GM12864 (cell line): ENCODE data around the gene SBNO2.

ENCODE experiments used
- DNase-seq: peaks from one replicate; pipeline ENCODE4 v3.0.0-alpha.2; 2011; ENCODE audit warnings: low read depth
- H3K4me3 ChIP-seq: 2 replicates; pipeline ENCODE4 v1.5.1; 2011; ENCODE audit warnings: mild to moderate bottlenecking, low read depth, low read length, control low read depth
- TF ChIP-seq, protein P1 (sequence below): IDR thresholded peaks from 2 replicates; pipeline ENCODE4 v1.5.1; 2011; ENCODE audit warnings: low read depth, mild to moderate bottlenecking, moderate library complexity, low read length, control low read depth, inconsistent platforms; ENCODE audit errors: missing control alignments

SBNO2 gene

DNA sequence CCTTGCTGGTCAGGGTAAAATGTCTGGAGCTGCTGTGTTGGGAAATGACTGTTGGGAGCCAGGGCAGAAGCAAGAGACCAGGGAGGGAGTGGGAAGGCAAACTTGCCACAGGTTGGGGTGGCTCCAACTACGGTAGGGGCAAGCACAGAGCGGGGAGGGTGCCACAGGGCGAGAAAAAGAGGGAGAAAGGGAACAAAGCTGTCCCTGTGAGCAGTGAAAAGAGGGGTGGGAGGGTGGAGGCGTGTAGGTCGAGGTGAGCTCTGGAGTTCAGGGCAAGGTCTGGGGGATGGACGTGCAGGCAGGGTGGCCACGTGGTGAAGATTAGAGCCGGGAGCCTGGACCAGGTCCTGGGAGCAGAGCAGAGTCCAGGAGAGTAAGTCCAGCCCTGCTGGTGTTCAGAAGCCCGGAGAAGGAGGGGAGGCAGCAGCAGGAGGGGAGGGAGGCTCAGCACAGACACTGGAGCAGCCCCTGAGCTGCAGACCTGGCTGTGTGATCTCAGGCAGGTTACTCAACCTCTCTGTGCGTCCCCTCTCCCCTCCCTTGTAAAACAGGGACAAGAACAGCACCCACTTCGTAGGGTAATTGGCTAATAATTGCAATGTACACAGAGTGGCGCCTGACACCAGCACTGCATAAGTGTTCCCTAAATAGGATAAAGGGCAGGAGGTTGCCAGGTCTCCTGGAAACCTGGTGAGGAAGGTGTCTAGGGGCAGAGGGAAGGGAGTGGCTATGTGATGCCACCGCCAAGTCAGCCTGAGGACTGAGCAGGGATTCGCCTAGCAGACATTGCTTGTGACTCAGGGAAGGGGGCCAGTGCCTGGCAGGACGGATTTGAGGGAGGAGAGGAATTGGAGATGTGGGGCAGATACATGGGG is 75.7 kb downstream of the SBNO2 start:
- TF ChIP-seq, protein P1, sequence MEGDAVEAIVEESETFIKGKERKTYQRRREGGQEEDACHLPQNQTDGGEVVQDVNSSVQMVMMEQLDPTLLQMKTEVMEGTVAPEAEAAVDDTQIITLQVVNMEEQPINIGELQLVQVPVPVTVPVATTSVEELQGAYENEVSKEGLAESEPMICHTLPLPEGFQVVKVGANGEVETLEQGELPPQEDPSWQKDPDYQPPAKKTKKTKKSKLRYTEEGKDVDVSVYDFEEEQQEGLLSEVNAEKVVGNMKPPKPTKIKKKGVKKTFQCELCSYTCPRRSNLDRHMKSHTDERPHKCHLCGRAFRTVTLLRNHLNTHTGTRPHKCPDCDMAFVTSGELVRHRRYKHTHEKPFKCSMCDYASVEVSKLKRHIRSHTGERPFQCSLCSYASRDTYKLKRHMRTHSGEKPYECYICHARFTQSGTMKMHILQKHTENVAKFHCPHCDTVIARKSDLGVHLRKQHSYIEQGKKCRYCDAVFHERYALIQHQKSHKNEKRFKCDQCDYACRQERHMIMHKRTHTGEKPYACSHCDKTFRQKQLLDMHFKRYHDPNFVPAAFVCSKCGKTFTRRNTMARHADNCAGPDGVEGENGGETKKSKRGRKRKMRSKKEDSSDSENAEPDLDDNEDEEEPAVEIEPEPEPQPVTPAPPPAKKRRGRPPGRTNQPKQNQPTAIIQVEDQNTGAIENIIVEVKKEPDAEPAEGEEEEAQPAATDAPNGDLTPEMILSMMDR, result no peak
- H3K4me3 ChIP-seq, result no peak overlapping the region
- DNase-seq, result no peak

DNA sequence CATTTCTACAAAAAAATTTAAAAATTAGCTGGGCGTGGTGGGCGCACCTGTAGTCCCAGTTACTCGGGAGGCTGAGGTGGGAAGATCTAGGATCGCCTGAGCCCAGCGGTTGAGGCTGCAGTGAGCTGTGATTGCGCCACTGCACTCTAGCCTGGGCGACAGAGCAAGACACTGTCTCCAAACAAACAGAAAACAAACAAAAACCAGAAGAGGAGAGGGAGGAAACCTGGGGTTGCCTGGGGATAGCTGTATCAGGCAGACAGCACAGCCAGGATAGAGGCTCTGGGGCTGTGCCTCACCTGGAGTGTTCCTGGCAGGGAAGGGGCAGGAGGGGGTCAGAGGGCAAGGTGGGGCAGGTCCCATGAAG is 76.3 kb downstream of the SBNO2 start:
- DNase-seq, result no peak
- TF ChIP-seq, protein P1, result no peak
- H3K4me3 ChIP-seq, result no peak overlapping the region

DNA sequence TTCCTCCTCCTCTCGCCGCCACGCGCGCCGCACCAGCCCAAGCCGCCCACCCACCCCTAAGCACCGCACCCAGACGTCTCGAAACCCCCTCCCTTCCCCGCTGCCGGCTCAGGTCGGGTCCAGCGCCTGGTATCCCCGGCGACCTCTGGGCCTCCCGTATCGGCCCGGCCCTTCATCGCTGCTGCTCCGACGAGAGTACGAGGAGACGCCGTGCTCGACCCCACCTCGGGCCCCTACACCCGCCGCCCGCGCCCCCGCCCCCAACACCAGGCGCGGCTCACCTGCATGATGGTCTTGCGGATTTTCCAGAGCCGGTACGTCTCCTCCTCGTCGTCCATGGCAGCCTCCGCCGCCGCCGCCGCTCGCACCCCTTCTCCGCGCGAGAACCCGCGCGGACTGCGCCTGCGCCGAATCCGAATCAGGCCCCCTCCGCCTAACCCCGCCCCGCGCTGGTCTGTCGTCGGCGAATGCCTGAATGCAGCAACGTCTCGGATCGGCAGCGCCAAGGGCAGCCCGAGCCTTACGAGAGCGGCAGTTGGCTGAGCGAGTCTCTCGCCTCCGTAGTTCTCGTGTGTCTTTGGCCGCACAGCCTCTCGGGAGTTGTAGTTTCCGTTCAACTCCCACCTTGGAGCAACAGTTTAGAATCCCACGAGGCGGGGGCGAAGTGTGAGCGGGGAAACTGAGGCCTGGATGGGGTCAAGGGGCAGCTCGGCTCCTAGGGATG is 78.9 kb downstream of the SBNO2 start, which contains the start of gene POLR2E:
Gene POLR2E, minus strand, starts transcription at position 398 of the 724 bp plus-strand sequence. Its CDS starts 60 bp downstream, at position 338.
- H3K4me3 ChIP-seq, result peak within 1 kb of the TSS; percentile 65
- DNase-seq, result peak; percentile 94
- TF ChIP-seq, protein P1, result no peak

DNA sequence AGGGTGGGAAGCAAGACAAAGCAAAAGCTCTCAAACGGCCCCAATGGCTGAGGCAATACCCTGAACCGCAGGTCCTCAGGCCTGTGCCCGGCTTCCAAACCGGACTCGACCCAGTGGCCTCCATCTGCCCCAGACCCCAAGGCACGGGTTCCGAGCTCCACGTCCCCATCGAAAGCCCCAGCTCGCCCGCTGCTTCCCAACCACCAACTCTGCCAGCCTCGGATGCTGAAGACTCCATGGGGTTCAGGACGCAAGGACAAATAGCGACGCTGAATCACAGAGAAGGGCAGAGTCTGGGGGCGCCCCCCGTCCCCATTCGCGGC is 79.5 kb downstream of the SBNO2 start:
- TF ChIP-seq, protein P1, result no peak
- peak overlapping the region; percentile 65 for H3K4me3 ChIP-seq
- no peak for DNase-seq

DNA sequence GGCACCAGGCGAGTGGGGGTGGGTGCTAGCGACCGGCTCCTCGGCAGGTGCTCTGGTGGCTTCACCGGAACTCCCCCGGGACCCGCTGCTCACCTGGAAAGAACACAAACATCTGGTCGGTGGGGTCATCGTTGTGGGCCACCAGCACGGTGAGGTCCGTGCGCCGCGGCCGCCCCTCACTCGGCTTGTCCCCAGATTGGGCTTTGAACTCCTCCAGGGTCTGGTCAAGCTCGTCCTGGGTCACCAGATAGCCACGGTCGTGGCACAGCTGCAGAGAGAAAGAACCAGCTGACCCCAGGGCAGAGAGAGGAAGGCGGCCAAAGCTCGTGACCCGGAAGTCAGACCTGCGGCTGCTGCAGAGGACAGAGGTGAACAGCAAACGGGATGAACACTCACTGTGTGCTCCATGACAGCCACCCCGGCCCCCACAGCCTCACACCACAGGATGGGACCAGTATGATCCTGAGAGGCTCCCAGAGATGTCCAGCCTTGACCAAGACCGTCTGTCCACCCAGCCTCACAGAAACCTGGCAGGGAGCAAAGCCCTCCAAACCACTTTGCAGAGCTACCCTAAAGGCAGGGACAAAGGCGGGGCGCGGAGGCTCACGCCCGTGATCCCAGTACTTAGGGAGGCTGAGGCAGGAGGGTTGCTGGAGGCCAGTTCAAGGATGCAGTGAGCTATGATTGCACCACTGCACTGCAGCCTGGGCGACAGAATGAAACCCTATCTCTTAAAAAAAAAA is 80.1 kb downstream of the SBNO2 start:
- no peak for DNase-seq
- TF ChIP-seq, protein P1, result no peak
- peak overlapping the region; percentile 65 for H3K4me3 ChIP-seq

DNA sequence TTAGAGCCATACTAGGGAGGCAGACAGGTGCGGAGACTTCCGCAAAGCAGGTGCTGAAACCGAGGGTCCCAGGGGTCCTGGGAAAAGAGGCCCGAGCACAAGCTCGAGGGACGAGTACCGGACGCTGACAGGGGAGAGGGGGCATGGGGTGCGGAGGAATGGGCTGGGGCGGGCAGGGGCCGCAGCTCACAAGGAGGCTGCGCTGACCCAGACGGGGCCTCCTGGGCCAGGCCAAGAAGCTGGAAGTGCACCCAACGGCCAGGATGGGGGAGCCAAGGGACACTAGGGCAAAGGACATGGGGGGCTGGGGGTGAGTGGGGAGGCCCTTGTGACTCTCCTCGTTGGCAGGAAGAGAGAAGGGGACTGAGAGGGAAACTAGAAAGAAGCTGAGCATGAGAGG is 80.7 kb downstream of the SBNO2 start:
- TF ChIP-seq, protein P1, result no peak
- no peak for DNase-seq
- H3K4me3 ChIP-seq, result peak overlapping the region; percentile 65
